A549 (cell line): Measurements from ENCODE around the gene ZW10. TPM values are rescaled to one million over a fixed set of nuclear protein-coding genes. Genes with fewer than 3 reads are reported as not detected.
"Not testable (repeated sequence)": the region's sequence is repeated elsewhere in the genome, so short reads cannot be mapped to it uniquely, and the experiment has no call there.

Experiments
- ATAC-seq, 2 experiments: fragments of 200-7000 bp in 1 of 2; fragments of >200 bp in 1 of 2; cut with Nextera tagmentation in 1 of 2; cut with Tn5 transposase in 1 of 2; 3 replicates each; pipeline versions ENCODE4 v1.8.0 to v1.9.1; 2018 to 2020; ENCODE audit warnings: mild to moderate bottlenecking in 1 of 2, moderate library complexity in 1 of 2
- CTCF ChIA-PET: fragments of 300-600 bp; sonication (Branson Sonifier 250); formaldehyde crosslinking; extraction: SDS; loops from one replicate; lab custom pipeline; 2021; ENCODE audit warnings: antibody characterized with exemption, inconsistent platforms; lab: Yijun Ruan, JAX
- POLR2A ChIA-PET: fragments of 350-600 bp; formaldehyde crosslinking; extraction: SDS; loops from one replicate; lab custom pipeline; 2021; ENCODE audit warnings: antibody characterized with exemption, inconsistent platforms; lab: Yijun Ruan, JAX
- DNase-seq, 2 experiments: peaks; one replicate each; pipeline versions ENCODE4 v3.0.0 to v3.0.0-alpha.2; 2011 to 2016; ENCODE audit warnings: low read depth in 1 of 2, low spot score in 1 of 2
- FAIRE-seq: peaks from 2 replicates; lab custom pipeline; 2011; peaks lifted over from hg19 to GRCh38; lab: Jason Lieb, UNC
- H3K27ac ChIP-seq, 2 experiments: fragments of >200 bp; sonication (Bioruptor Twin); formaldehyde crosslinking; 3 replicates each; pipeline ENCODE4 v1.5.1; 2016 to 2017
- H3K4me1 ChIP-seq: fragments of >200 bp; sonication (Bioruptor Twin); formaldehyde crosslinking; 3 replicates; pipeline ENCODE4 v1.6.1; 2016
- H3K4me2 ChIP-seq: fragments of >200 bp; sonication (Bioruptor Twin); formaldehyde crosslinking; 3 replicates; pipeline ENCODE4 v1.6.1; 2016
- H3K4me3 ChIP-seq: fragments of >200 bp; sonication (Bioruptor Twin); formaldehyde crosslinking; 3 replicates; pipeline ENCODE4 v1.5.1; 2016
- H3K9me3 ChIP-seq: fragments of >200 bp; sonication (Bioruptor Twin); formaldehyde crosslinking; 3 replicates; pipeline ENCODE4 v1.6.1; 2016
- ATOH8 ChIP-seq: fragments of 250-450 bp; sonication (Bioruptor Pico); IDR thresholded peaks from 2 replicates; pipeline ENCODE4 v1.5.0; 2020; ENCODE audit warnings: low read depth, mild to moderate bottlenecking, moderate library complexity
- CEBPB ChIP-seq, 2 experiments: fragments of >200 bp in 1 of 2; sonication (Bioruptor Twin) in 1 of 2; formaldehyde crosslinking in 1 of 2; IDR thresholded peaks; 2 replicates each; pipeline ENCODE4 v1.6.1; 2012 to 2016
- CHD4 ChIP-seq: fragments of 200-600 bp; sonication (generic); IDR thresholded peaks from 2 replicates; pipeline ENCODE4 v1.6.1; 2016; ENCODE audit warnings: antibody characterized with exemption, mild to moderate bottlenecking, borderline replicate concordance
- EHMT2 ChIP-seq: fragments of 200-600 bp; sonication (generic); IDR thresholded peaks from 2 replicates; pipeline ENCODE4 v1.6.1; 2016; ENCODE audit warnings: antibody characterized with exemption, low read depth, mild to moderate bottlenecking, moderate library complexity
- FOSB ChIP-seq: fragments of 250-450 bp; sonication (Bioruptor Pico); IDR thresholded peaks from 2 replicates; pipeline ENCODE4 v1.5.0; 2020; ENCODE audit warnings: mild to moderate bottlenecking, moderate library complexity
- FOXS1 ChIP-seq: fragments of 250-450 bp; sonication (Bioruptor Pico); IDR thresholded peaks from 2 replicates; pipeline ENCODE4 v1.5.0; 2020; ENCODE audit warnings: mild to moderate bottlenecking, moderate library complexity
- GATA3 ChIP-seq: IDR thresholded peaks from 2 replicates; pipeline ENCODE4 v1.6.1; 2012; ENCODE audit warnings: borderline replicate concordance
- HMGXB4 ChIP-seq: fragments of 250-450 bp; sonication (Bioruptor Pico); IDR thresholded peaks from 2 replicates; pipeline ENCODE4 v1.5.0; 2021; ENCODE audit warnings: mild to moderate bottlenecking, moderate library complexity, borderline replicate concordance
- HOXA7 ChIP-seq: fragments of 250-450 bp; sonication (Bioruptor Pico); IDR thresholded peaks from 2 replicates; pipeline ENCODE4 v1.5.0; 2020; ENCODE audit warnings: mild to moderate bottlenecking, moderate library complexity
- HOXB13 ChIP-seq: fragments of 250-450 bp; sonication (Bioruptor Pico); IDR thresholded peaks from 2 replicates; pipeline ENCODE4 v1.5.0; 2020; ENCODE audit warnings: low read depth, mild to moderate bottlenecking, moderate library complexity
- HOXB5 ChIP-seq: fragments of 250-450 bp; sonication (Bioruptor Pico); IDR thresholded peaks from 2 replicates; pipeline ENCODE4 v1.5.0; 2020; ENCODE audit warnings: mild to moderate bottlenecking, moderate library complexity
- JUN ChIP-seq, 2 experiments: fragments of >200 bp; sonication (Bioruptor Twin); formaldehyde crosslinking; IDR thresholded peaks; 2 replicates in 1 of 2; 3 replicates in 1 of 2; pipeline ENCODE4 v1.6.1; 2016 to 2017
- MAFK ChIP-seq: fragments of 450-650 bp; IDR thresholded peaks from 2 replicates; pipeline ENCODE4 v1.6.1; 2014; ENCODE audit not compliant: partially characterized antibody
- NPAS2 ChIP-seq: fragments of 250-450 bp; sonication (Bioruptor Pico); IDR thresholded peaks from 2 replicates; pipeline ENCODE4 v1.8.0; 2022; ENCODE audit warnings: mild to moderate bottlenecking, moderate library complexity, borderline replicate concordance
- NR3C1 ChIP-seq: fragments of >200 bp; sonication (Bioruptor Twin); formaldehyde crosslinking; IDR thresholded peaks from 3 replicates; pipeline ENCODE4 v1.6.1; 2017
- PBX3 ChIP-seq: IDR thresholded peaks from 2 replicates; pipeline ENCODE4 v1.6.1; 2012
- PHF8 ChIP-seq: fragments of 200-600 bp; sonication (generic); IDR thresholded peaks from 2 replicates; pipeline ENCODE4 v1.6.1; 2016; ENCODE audit warnings: low read depth, mild to moderate bottlenecking, antibody characterized with exemption, moderate library complexity, borderline replicate concordance
- RAD21 ChIP-seq, 2 experiments: fragments of >200 bp in 1 of 2; sonication (Bioruptor Twin) in 1 of 2; formaldehyde crosslinking in 1 of 2; IDR thresholded peaks in 1 of 2; conservative IDR thresholded peaks in 1 of 2; 2 replicates in 1 of 2; 3 replicates in 1 of 2; pipeline ENCODE4 v1.6.1; 2012 to 2018; ENCODE audit warnings: inconsistent platforms in 1 of 2
- RCOR1 ChIP-seq: fragments of 150-350 bp; IDR thresholded peaks from 2 replicates; pipeline ENCODE4 v1.6.1; 2014; ENCODE audit warnings: antibody characterized with exemption, low read length, low read depth
- SMC3 ChIP-seq: fragments of >200 bp; sonication (Bioruptor Twin); formaldehyde crosslinking; IDR thresholded peaks from 3 replicates; pipeline ENCODE4 v1.6.1; 2018; ENCODE audit warnings: inconsistent platforms
- ZC3H11A ChIP-seq: fragments of 450-650 bp; IDR thresholded peaks from 2 replicates; pipeline ENCODE4 v1.6.1; 2014; ENCODE audit warnings: antibody characterized with exemption, mild to moderate bottlenecking
- ZFP36 ChIP-seq: fragments of 450-650 bp; IDR thresholded peaks from 2 replicates; pipeline ENCODE4 v1.6.1; 2014; ENCODE audit warnings: borderline replicate concordance; ENCODE audit not compliant: partially characterized antibody
- WGBS: methylation state at CpG from one replicate; pipeline ENCODE4 v1.1.6; 2017; ENCODE audit errors: missing lambda C conversion rate; 5-methylcytosine and 5-hydroxymethylcytosine counted together
- polyA plus RNA-seq, 4 experiments: library from polyadenylated mRNA; depleted of rRNA in 3 of 4; stranded (reverse); fragments of >200 nt; fragmentation: RNase III in 1 of 4; extraction: RNeasy Plus Mini Kit Qiagen cat#74134 plus additional on column Dnase treatment in 1 of 4; gene quantifications; 2 replicates in 3 of 4; 3 replicates in 1 of 4; pipeline ENCODE4 v1.2.3, GENCODE V29; 2011 to 2017
- TF ChIP-seq, protein P1 (sequence below): fragments of >200 bp; sonication (Bioruptor Twin); formaldehyde crosslinking; IDR thresholded peaks from 2 replicates; pipeline ENCODE4 v1.6.1; 2016
- TF ChIP-seq, protein P2 (sequence below): IDR thresholded peaks from 2 replicates; pipeline ENCODE4 v1.6.1; 2012
- TF ChIP-seq, protein P3 (sequence below): fragments of 150-350 bp; IDR thresholded peaks from 2 replicates; pipeline ENCODE4 v1.6.1; 2014; ENCODE audit warnings: low read depth, mild to moderate bottlenecking, low read length
- TF ChIP-seq, protein P4 (sequence below): fragments of 450-650 bp; IDR thresholded peaks from 2 replicates; pipeline ENCODE4 v1.6.1; 2014; ENCODE audit warnings: antibody characterized with exemption

Gene ZW10
- polyA plus RNA-seq, 2 of the 4 experiments (the other 2 are of a cell fraction) = 12.9 to 13.9 TPM

DNA sequence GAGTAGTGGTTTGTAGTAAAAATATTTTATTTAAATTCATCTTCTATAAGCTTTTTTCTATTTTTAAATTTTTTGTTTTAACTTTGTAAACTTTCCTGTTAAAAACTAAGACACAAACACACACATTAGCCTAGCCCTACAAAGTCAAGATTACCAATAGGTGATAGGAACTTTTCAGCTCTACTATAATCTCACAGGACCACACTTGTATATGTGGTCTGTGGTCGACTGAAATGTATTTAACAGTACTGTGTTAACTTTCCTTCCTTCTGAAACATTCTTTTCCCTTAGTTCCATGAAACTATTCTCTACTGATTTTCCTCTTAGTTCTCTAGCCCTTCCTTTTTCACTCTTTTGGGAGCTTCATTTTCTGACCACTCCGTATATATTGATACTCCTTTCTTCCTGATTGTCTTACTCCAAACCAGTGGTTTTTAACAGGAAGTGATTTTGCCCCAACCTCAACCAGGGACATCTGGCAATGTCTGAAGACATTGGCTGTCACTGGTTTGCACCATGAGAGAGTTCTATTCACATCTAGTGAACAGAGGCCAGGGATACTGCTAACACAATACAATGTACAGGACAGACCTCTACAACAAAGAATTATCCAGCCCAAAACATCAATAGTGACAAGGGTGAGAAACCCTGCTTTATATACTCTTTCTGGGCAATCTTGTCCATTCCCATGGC, 8.8 kb downstream of the ZW10 start:
- H3K4me2 ChIP-seq = no peak overlapping the region
- WGBS = 73% methylated on average over 2 of the region's 2 CpGs
- no peak overlapping the region for H3K27ac ChIP-seq
- H3K4me1 ChIP-seq = no peaks in the 10 kb centered on the region
- ATAC-seq = no peak
- no peak for FAIRE-seq
- no peaks in the 10 kb centered on the region for H3K9me3 ChIP-seq
- no peak overlapping the region for H3K4me3 ChIP-seq
- DNase-seq = no peak
- POLR2A ChIA-PET = no interaction called here
- CTCF ChIA-PET = interaction anchor here (0.9 to 1.2 kb wide), 2 partner anchors 9 kb away, joined by 3 read pairs; partner anchors contain the start of gene ZW10
- TF ChIP-seq HOXB13 (no peak), FOSB (CRISPR knock-in tag) (no peak), PBX3 (no peak), ZFP36 (no peak), PHF8 (no peak), RCOR1 (no peak), CHD4 (no peak), JUN (IDR thresholded peaks at IDR 0.05) (no peak), SMC3 (no peak), RAD21 (conservative IDR thresholded peaks at IDR 0.05 in 1 of 2, IDR thresholded peaks at IDR 0.05 in 1 of 2) (no peak), NPAS2 (CRISPR knock-in tag) (no peak), GATA3 (no peak), CEBPB (IDR thresholded peaks at IDR 0.05) (no peak), EHMT2 (no peak), HOXB5 (no peak)
- TF ChIP-seq, protein P1, sequence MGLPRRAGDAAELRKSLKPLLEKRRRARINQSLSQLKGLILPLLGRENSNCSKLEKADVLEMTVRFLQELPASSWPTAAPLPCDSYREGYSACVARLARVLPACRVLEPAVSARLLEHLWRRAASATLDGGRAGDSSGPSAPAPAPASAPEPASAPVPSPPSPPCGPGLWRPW = no peak

DNA sequence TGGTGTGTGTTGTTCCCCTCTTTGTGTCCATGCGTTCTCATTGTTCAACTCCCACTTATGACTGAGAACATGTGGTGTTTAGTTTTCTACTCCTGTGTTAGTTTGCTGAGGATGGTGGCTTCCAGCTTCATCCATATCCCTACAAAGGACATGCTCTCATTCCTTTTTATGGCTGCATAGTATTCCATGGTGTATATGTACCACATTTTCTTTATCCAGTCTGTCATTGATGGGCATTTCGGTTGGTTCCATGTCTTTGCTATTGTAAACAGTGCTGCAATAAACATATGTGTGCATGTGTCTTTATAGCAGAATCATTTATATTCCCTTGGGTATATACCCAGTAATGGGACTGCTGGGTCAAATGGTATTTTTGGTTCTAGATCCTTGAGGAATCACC, 10.5 kb downstream of the ZW10 start:
- H3K27ac ChIP-seq, H3K4me2 ChIP-seq, ATAC-seq, H3K4me3 ChIP-seq, H3K4me1 ChIP-seq, H3K9me3 ChIP-seq, DNase-seq, FAIRE-seq, CTCF ChIA-PET, POLR2A ChIA-PET: not testable (repeated sequence)
- WGBS = 94% methylated on average over 2 of the region's 2 CpGs

- ATAC-seq = no peak
- POLR2A ChIA-PET = no interaction called here
- Histone ChIP-seq H3K27ac (no peak overlapping the region), H3K4me1 (no peaks in the 10 kb centered on the region), H3K4me2 (no peak overlapping the region), H3K9me3 (no peaks in the 10 kb centered on the region), H3K4me3 (no peak overlapping the region)
- CTCF ChIA-PET = no interaction called here
- FAIRE-seq = no peak
- TF ChIP-seq, protein P2, sequence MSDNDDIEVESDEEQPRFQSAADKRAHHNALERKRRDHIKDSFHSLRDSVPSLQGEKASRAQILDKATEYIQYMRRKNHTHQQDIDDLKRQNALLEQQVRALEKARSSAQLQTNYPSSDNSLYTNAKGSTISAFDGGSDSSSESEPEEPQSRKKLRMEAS = no peak
- no peak for TF ChIP-seq HMGXB4 (CRISPR knock-in tag)
- no peak for TF ChIP-seq ZC3H11A
- no peak for TF ChIP-seq NR3C1
- TF ChIP-seq FOXS1 (CRISPR knock-in tag) = no peak
- TF ChIP-seq HOXA7 (CRISPR knock-in tag) = no peak
- TF ChIP-seq, protein P3, sequence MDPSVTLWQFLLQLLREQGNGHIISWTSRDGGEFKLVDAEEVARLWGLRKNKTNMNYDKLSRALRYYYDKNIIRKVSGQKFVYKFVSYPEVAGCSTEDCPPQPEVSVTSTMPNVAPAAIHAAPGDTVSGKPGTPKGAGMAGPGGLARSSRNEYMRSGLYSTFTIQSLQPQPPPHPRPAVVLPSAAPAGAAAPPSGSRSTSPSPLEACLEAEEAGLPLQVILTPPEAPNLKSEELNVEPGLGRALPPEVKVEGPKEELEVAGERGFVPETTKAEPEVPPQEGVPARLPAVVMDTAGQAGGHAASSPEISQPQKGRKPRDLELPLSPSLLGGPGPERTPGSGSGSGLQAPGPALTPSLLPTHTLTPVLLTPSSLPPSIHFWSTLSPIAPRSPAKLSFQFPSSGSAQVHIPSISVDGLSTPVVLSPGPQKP = no peak
- TF ChIP-seq, protein P4, sequence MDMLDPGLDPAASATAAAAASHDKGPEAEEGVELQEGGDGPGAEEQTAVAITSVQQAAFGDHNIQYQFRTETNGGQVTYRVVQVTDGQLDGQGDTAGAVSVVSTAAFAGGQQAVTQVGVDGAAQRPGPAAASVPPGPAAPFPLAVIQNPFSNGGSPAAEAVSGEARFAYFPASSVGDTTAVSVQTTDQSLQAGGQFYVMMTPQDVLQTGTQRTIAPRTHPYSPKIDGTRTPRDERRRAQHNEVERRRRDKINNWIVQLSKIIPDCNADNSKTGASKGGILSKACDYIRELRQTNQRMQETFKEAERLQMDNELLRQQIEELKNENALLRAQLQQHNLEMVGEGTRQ = no peak
- TF ChIP-seq ZFP36 = no peak
- TF ChIP-seq ATOH8 (CRISPR knock-in tag) = no peak
- no peak for TF ChIP-seq MAFK
- WGBS = 90% methylated on average over 3 of the region's 3 CpGs
- no peak for DNase-seq
Measured at GRCh38 chr11:113760241-113760640, 13.3 kb downstream of the ZW10 start.
